ENCODE measurements around the gene TXN2. TPM values are rescaled to one million over a fixed set of nuclear protein-coding genes. Genes with fewer than 3 reads are reported as not detected.

The TXN2 gene
- total RNA-seq, 1 experiment from 2014 or later: 58.6 TPM

DNA sequence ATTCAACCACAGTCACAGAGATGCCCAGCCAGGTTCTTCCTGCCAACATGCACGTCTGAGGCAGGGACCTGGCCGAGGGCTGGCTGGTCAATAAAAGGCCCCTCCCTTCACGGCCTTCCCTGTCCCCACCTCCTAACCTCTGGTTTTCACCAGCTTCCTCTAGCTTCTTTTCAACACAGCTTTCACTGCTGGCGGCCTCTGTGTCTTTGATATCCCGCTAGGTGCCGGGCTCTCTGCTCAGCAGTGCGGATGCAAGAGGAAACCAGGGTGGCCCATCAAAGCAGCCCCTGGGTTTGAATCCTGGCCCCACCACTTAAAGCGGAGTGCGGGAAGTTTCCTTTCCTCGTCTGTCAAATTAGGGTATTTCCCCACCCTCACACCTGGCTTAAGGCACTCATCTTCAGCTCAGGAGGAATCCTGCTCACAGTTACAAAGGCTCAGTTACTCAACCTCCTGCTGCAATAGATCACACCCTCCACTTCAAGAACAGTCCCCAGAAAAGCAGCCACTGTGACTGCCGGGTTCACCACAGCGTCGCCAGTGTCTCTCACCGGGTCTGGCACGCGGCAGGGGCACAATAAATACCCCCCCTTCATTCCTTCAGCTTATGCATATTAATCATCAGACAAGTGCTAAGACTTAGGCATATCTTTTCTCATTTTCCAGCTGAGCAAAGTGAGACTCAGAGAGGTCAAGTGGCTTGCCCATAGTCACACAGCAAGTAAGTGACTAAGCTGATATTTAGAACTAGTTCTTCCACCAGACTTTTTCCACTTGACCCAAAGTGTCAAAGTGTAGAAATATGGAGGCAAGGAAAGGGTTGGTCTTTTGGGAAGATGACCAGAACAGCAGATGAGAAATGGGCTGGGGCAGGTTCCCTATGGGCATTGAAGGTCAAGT, 45.7 kb downstream of the TXN2 start:
- Mint-ChIP-seq H3K4me1 (peaks cover 44 to 48% of the 10 kb centered on the region in 2 experiments), H3K4me3 (no peak overlapping the region; a peak in 1 of 5 replicates), H3K27me3 (ENCODE audit: low read depth) (no peaks in the 10 kb centered on the region; the same call in none of the 2 replicates), H3K36me3 (ENCODE audit: insufficient read depth in 1 of 3, low read depth in 3 of 3) (no peaks in the 10 kb centered on the region), H3K9me3 (no peaks in the 10 kb centered on the region), H3K27ac (peak overlapping the region in 2 of 3 experiments; percentile 28 to 71; a peak in 4 of 7 replicates)
- Histone ChIP-seq H4K20me1 (ENCODE audit: control insufficient read depth, insufficient read depth, insufficient read length) (no peaks in the 10 kb centered on the region), H4K5ac (ENCODE audit: insufficient read length, low read depth, low read length) (no peak overlapping the region), H3K9ac (ENCODE audit: extremely low read depth, insufficient read length, low read length) (no peak overlapping the region), H2BK15ac (ENCODE audit: low read depth, low read length) (no peak overlapping the region), H2BK12ac (ENCODE audit: insufficient read length, low read depth, low read length) (no peak overlapping the region), H3K79me1 (ENCODE audit: insufficient read depth, low read depth, low read length, poor library complexity, severe bottlenecking) (no peaks in the 10 kb centered on the region), H3K56ac (ENCODE audit: insufficient read length, low read depth, low read length) (no peak overlapping the region), H3K4me2 (ENCODE audit: insufficient read depth, insufficient read length, low read length) (peak overlapping the region; percentile 3), H3K23ac (ENCODE audit: insufficient read length, low read depth, low read length) (no peak overlapping the region), H3K27ac (ENCODE audit: insufficient read length, low read depth, low read length) (no peak overlapping the region), H3K27me3 (ENCODE audit: insufficient read depth, low read length) (no peaks in the 10 kb centered on the region), H3K14ac (ENCODE audit: insufficient read depth, low read length) (no peak overlapping the region), H3K23me2 (ENCODE audit: insufficient read length, low read depth, low read length, poor library complexity, severe bottlenecking) (no peaks in the 10 kb centered on the region), H2BK5ac (ENCODE audit: insufficient read length, low read length) (no peak overlapping the region), H2AK5ac (ENCODE audit: insufficient read length, low read length) (no peak overlapping the region), H4K91ac (ENCODE audit: insufficient read length, low read depth, low read length) (no peak overlapping the region), H2BK120ac (ENCODE audit: low read depth, low read length, poor library complexity, severe bottlenecking) (no peak overlapping the region), H3K18ac (ENCODE audit: insufficient read length, low read depth, low read length) (no peak overlapping the region), H2BK20ac (ENCODE audit: low read depth, low read length, poor library complexity, severe bottlenecking) (no peak overlapping the region), H3K4ac (ENCODE audit: low read depth, low read length) (no peak overlapping the region), H3K79me2 (ENCODE audit: insufficient read depth, low read length) (no peaks in the 10 kb centered on the region), H2AFZ (ENCODE audit: low read length) (no peak overlapping the region), H3K9me3 (ENCODE audit: control insufficient read depth, low read depth, low read length) (no peaks in the 10 kb centered on the region), H3T11ph (ENCODE audit: low read length) (no peak overlapping the region), H3K4me1 (ENCODE audit: insufficient read depth, low read length) (no peaks in the 10 kb centered on the region), H4K8ac (replicated peaks; ENCODE audit: insufficient read length, low read depth, low read length) (no peak overlapping the region)
- WGBS (ENCODE audit: extremely low coverage, insufficient read length, low lambda C conversion rate): no CpG with 5 or more reads among the region's 16 CpGs
- TF ChIP-seq, protein P1, sequence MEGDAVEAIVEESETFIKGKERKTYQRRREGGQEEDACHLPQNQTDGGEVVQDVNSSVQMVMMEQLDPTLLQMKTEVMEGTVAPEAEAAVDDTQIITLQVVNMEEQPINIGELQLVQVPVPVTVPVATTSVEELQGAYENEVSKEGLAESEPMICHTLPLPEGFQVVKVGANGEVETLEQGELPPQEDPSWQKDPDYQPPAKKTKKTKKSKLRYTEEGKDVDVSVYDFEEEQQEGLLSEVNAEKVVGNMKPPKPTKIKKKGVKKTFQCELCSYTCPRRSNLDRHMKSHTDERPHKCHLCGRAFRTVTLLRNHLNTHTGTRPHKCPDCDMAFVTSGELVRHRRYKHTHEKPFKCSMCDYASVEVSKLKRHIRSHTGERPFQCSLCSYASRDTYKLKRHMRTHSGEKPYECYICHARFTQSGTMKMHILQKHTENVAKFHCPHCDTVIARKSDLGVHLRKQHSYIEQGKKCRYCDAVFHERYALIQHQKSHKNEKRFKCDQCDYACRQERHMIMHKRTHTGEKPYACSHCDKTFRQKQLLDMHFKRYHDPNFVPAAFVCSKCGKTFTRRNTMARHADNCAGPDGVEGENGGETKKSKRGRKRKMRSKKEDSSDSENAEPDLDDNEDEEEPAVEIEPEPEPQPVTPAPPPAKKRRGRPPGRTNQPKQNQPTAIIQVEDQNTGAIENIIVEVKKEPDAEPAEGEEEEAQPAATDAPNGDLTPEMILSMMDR (conservative IDR thresholded peaks at IDR 0.05): no peak
- peak; percentile 81 for DNase-seq
